Cardiac fibroblast (primary cell): Measurements from ENCODE around the gene MBNL1.

Experiments
- DNase-seq, 2 donors: peaks; one replicate each; pipeline versions ENCODE4 v3.0.0 to v3.0.0-alpha.2; 2010; ENCODE audit warnings: low read depth in 2 of 2
- H3K4me3 ChIP-seq, 2 donors: replicated peaks in 1 of 2; 1 replicate in 1 of 2; 2 replicates in 1 of 2; pipeline ENCODE4 v1.5.1; 2011; ENCODE audit warnings: low read depth in 2 of 2, low read length in 2 of 2, mild to moderate bottlenecking in 2 of 2, moderate library complexity in 1 of 2
- CTCF ChIP-seq: IDR thresholded peaks from one replicate; pipeline ENCODE4 v1.5.1; 2011; ENCODE audit warnings: low read depth, mild to moderate bottlenecking, low read length, inconsistent platforms

The MBNL1 gene

GRCh38 chr3:152374262-152374990 lies 105.7 kb downstream of the MBNL1 start:
- TF ChIP-seq CTCF: no peak
- no peak overlapping the region for H3K4me3 ChIP-seq
- DNase-seq: peak in 1 of 2 donors; percentile 44

- no peak overlapping the region for H3K4me3 ChIP-seq
- peak; percentile 19 to 49 for DNase-seq
- TF ChIP-seq CTCF: no peak
These were observed 106.8 kb downstream of the MBNL1 start for GRCh38 chr3:152375546-152375945.

GRCh38 chr3:152376351-152377183 lies 107.8 kb downstream of the MBNL1 start:
- peak overlapping the region in 1 of 2 donors; percentile 4 for H3K4me3 ChIP-seq
- TF ChIP-seq CTCF: no peak
- peak; percentile 61 to 76 for DNase-seq

GRCh38 chr3:152377184-152377570 lies 108.4 kb downstream of the MBNL1 start:
- no peak overlapping the region for H3K4me3 ChIP-seq

GRCh38 chr3:152379415-152380042 lies 110.8 kb downstream of the MBNL1 start:
- DNase-seq: no peak
- H3K4me3 ChIP-seq: no peak overlapping the region
- no peak for TF ChIP-seq CTCF

More at GRCh38 chr3:152377184-152377570, 108.4 kb downstream of the MBNL1 start:
- no peak for TF ChIP-seq CTCF
- no peak for DNase-seq

GRCh38 chr3:152380043-152380442 lies 111.3 kb downstream of the MBNL1 start:
- no peak for TF ChIP-seq CTCF
- no peak for DNase-seq

More at GRCh38 chr3:152380043-152380442, 111.3 kb downstream of the MBNL1 start:
- no peak overlapping the region for H3K4me3 ChIP-seq
